SK-N-MC (cell line): ENCODE data around the gene PIK3R1.

Source experiments
- DNase-seq: peaks from one replicate; pipeline ENCODE4 v3.0.0-alpha.2; 2011; ENCODE audit warnings: low read depth, low spot score
- H3K27ac ChIP-seq: fragments of 200-600 bp; sonication (generic); 2 replicates; pipeline ENCODE4 v1.5.1; 2016; ENCODE audit warnings: mixed run types
- H3K36me3 ChIP-seq: fragments of 200-600 bp; sonication (generic); 2 replicates; pipeline ENCODE4 v1.6.1; 2017; ENCODE audit warnings: antibody characterized with exemption, low read length, mixed read lengths; ENCODE audit not compliant: insufficient read depth
- H3K4me3 ChIP-seq: fragments of 200-600 bp; sonication (generic); 2 replicates; pipeline ENCODE4 v1.5.1; 2016
- H3K9ac ChIP-seq: fragments of 200-600 bp; sonication (generic); 2 replicates; pipeline ENCODE4 v1.8.0; 2017; ENCODE audit warnings: mixed run types, mixed read lengths; ENCODE audit not compliant: insufficient read length
- H3K9me3 ChIP-seq: fragments of 200-600 bp; sonication (generic); 2 replicates; pipeline ENCODE4 v1.6.1; 2017; ENCODE audit warnings: low read depth, mild to moderate bottlenecking, antibody characterized with exemption, low read length, moderate library complexity, mixed read lengths
- EZH2 ChIP-seq: fragments of 200-600 bp; sonication (generic); IDR thresholded peaks from one replicate; pipeline ENCODE4 v1.6.1; 2017; ENCODE audit warnings: antibody characterized with exemption
- FOXP2 ChIP-seq: optimal IDR thresholded peaks from 2 replicates; pipeline ENCODE3; 2011; ENCODE audit warnings: mild to moderate bottlenecking, moderate library complexity; ENCODE audit not compliant: insufficient read depth; ENCODE audit errors: extremely low read length, control extremely low read depth
- POLR2AphosphoS5 ChIP-seq: IDR thresholded peaks from 2 replicates; pipeline ENCODE4 v1.6.1; 2012; ENCODE audit warnings: mild to moderate bottlenecking, low read depth, low read length, borderline replicate concordance

The PIK3R1 gene

GRCh38 chr5:68177676-68178075 lies 37.9 kb upstream of the PIK3R1 start:
- Histone ChIP-seq H3K4me3 (no peak overlapping the region), H3K9me3 (no peaks in the 10 kb centered on the region), H3K9ac (no peak overlapping the region), H3K36me3 (no peaks in the 10 kb centered on the region), H3K27ac (no peak overlapping the region)
- TF ChIP-seq FOXP2 (no peak), EZH2 (no peak)
- no peak for DNase-seq

GRCh38 chr5:68178579-68178978 lies 37.0 kb upstream of the PIK3R1 start:
- Histone ChIP-seq H3K4me3 (no peak overlapping the region), H3K9ac (no peak overlapping the region), H3K36me3 (no peaks in the 10 kb centered on the region), H3K9me3 (no peaks in the 10 kb centered on the region), H3K27ac (no peak overlapping the region)
- no peak for DNase-seq
- TF ChIP-seq FOXP2 = no peak
- TF ChIP-seq EZH2 = no peak
- no peak for TF ChIP-seq POLR2AphosphoS5

DNA sequence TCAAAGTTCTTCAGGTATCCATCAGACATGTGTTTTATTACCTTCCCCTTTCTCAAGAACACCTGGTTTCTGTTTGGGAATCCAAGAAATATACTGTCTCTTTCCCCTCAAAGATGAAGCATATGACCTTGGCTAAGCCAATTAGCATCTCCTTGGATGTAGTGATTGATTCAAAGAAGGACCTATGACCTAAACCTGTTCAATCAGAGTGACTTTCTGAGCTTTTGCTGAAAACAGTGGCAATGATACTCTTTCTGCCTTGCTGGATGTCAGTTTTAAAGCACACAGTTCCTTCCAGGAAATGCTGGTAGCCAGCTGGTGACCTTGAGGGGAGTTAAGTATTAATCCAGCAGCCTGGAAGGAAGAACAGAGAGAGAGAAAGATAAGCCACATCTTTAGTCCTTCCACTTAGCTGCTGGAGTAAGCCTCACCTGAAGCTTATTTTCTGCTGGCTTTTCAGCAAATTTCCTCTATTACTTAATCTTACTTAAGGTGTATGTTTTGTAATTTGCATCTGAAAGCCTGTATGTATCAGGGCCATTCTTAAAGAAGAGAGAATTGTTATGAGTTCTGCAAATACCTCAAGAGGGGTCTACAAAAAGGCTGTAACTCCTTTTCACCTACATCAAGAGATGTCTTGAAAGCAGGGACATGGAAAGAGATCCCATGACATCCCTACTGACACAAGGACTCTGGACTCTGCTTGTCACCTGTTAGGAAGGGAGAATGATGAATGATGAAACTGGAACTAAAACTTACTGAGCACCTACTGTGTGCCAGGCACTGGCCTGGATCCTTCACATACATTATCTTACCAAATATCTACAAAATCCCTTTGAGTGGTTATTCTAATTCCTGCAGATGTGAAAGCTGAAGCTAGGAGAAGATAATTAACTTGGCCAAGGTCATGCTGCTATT lies 35.2 kb upstream of the PIK3R1 start:
- DNase-seq = no peak
- TF ChIP-seq FOXP2 (no peak), EZH2 (no peak), POLR2AphosphoS5 (no peak)
- H3K9me3 ChIP-seq = no peaks in the 10 kb centered on the region

GRCh38 chr5:68181039-68181599 lies 34.4 kb upstream of the PIK3R1 start:
- Histone ChIP-seq H3K9ac (no peak overlapping the region), H3K9me3 (no peaks in the 10 kb centered on the region)

More for the DNA sequence above, 35.2 kb upstream of the PIK3R1 start:
- no peak overlapping the region for H3K9ac ChIP-seq
- no peak overlapping the region for H3K27ac ChIP-seq
- H3K36me3 ChIP-seq = no peaks in the 10 kb centered on the region
- no peak overlapping the region for H3K4me3 ChIP-seq

DNA sequence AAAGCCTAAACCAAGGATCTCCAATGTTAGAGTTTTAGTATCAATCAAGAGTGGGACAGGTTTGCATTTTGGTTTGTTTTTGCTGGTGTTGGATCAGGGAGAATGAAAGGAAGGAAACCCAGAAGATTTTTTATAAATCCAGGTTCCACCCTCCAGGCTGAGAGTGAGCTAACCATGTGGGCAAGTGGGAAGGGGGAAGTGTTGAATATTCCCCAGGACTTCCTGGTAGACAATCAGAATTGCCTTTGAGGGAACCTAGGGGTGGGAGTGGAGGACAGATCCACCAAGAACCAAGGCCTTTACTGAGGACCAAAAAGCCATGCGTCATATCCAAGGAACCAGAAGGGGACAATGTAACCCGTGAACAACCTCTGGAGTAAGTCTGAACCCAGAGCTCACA lies 33.5 kb upstream of the PIK3R1 start:
- Histone ChIP-seq H3K4me3 (no peak overlapping the region), H3K9me3 (no peaks in the 10 kb centered on the region), H3K36me3 (no peaks in the 10 kb centered on the region), H3K9ac (no peak overlapping the region), H3K27ac (no peak overlapping the region)
- TF ChIP-seq FOXP2 (no peak), EZH2 (no peak), POLR2AphosphoS5 (no peak)
- DNase-seq = no peak

More at GRCh38 chr5:68181039-68181599, 34.4 kb upstream of the PIK3R1 start:
- TF ChIP-seq FOXP2 (no peak), POLR2AphosphoS5 (no peak), EZH2 (no peak)
- H3K4me3 ChIP-seq = no peak overlapping the region
- H3K36me3 ChIP-seq = no peaks in the 10 kb centered on the region
- DNase-seq = no peak
- no peak overlapping the region for H3K27ac ChIP-seq

GRCh38 chr5:68182534-68182933 lies 33.0 kb upstream of the PIK3R1 start:
- no peaks in the 10 kb centered on the region for H3K9me3 ChIP-seq
- H3K4me3 ChIP-seq = no peak overlapping the region
- no peak overlapping the region for H3K9ac ChIP-seq
- TF ChIP-seq FOXP2 (no peak), POLR2AphosphoS5 (no peak), EZH2 (no peak)
- no peak for DNase-seq
- no peaks in the 10 kb centered on the region for H3K36me3 ChIP-seq
- no peak overlapping the region for H3K27ac ChIP-seq

DNA sequence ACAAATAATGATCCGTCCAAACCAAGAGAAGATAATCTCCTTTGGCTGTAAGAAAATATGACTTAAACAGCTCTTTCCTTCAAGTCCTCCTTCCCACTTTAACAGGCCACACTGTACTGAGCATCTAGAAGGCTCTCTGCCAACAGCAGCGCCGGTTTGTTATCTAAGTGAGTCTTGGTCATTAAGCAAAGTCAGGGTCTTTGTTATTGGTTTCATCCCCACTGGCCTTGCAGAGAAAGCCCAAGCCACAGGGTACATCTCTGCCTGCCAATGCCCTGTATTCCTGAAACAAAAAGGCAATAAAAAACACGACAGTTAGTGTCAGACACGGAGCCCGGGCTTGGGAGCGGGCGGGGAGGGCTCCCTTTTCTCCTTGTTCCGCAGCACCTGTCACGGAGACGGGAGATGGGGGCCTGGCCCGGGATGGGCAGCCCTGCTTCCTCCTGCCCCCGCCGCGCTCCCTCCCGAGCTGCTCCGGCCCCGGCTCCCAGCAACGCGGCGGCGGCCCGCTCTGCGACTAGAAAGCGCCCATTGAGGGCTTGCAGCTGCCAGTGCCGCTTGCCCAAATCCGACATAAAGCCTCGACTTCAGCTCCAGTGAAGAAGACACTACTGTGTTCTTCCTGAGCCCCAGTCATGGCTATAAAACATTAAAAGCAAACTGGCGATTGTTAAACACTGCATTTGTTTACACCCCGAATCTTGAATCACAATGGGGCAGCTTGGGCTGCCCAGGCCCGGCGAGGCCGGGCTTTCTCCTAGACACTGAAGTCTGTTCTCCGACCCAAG lies 28.1 kb upstream of the PIK3R1 start:
- no peak overlapping the region for H3K4me3 ChIP-seq
- no peak for DNase-seq

DNA sequence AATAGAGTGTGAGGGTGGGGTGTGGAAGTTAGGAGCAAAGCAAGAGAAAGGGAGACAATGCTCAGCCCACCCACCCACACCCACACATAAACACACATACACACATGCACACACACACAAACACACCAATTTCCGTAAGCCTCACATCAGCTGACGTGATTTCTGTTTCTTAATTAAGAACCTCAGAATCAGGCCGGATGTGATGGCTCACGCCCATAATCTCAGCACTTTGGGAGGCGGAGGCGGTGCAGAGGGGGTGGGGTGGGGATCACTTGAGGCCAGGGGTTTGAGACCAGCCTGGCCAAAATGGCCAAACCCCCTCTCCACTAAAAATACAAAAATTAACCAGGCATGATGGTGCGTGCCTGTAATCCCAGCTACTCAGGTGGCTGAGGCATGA lies 26.4 kb upstream of the PIK3R1 start:
- H3K36me3 ChIP-seq = no peaks in the 10 kb centered on the region
- H3K9ac ChIP-seq = no peak overlapping the region
- H3K9me3 ChIP-seq = no peaks in the 10 kb centered on the region
- TF ChIP-seq POLR2AphosphoS5 (no peak), FOXP2 (no peak), EZH2 (no peak)
- H3K27ac ChIP-seq = no peak overlapping the region
- no peak overlapping the region for H3K4me3 ChIP-seq
- DNase-seq = no peak

More for the DNA sequence above, 28.1 kb upstream of the PIK3R1 start:
- no peak for TF ChIP-seq FOXP2
- TF ChIP-seq EZH2 = no peak
- no peak for TF ChIP-seq POLR2AphosphoS5
- Histone ChIP-seq H3K9me3 (no peaks in the 10 kb centered on the region), H3K9ac (no peak overlapping the region), H3K27ac (no peak overlapping the region), H3K36me3 (no peaks in the 10 kb centered on the region)
